GM03348 (cell line): ENCODE results near the gene MAGEE1.

Experiments
- DNase-seq: peaks from one replicate; pipeline ENCODE4 v3.0.0; 2012; ENCODE audit warnings: low spot score

MAGEE1 gene, protein sequence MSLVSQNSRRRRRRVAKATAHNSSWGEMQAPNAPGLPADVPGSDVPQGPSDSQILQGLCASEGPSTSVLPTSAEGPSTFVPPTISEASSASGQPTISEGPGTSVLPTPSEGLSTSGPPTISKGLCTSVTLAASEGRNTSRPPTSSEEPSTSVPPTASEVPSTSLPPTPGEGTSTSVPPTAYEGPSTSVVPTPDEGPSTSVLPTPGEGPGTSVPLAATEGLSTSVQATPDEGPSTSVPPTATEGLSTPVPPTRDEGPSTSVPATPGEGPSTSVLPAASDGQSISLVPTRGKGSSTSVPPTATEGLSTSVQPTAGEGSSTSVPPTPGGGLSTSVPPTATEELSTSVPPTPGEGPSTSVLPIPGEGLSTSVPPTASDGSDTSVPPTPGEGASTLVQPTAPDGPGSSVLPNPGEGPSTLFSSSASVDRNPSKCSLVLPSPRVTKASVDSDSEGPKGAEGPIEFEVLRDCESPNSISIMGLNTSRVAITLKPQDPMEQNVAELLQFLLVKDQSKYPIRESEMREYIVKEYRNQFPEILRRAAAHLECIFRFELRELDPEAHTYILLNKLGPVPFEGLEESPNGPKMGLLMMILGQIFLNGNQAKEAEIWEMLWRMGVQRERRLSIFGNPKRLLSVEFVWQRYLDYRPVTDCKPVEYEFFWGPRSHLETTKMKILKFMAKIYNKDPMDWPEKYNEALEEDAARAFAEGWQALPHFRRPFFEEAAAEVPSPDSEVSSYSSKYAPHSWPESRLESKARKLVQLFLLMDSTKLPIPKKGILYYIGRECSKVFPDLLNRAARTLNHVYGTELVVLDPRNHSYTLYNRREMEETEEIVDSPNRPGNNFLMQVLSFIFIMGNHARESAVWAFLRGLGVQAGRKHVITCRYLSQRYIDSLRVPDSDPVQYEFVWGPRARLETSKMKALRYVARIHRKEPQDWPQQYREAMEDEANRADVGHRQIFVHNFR

DNA sequence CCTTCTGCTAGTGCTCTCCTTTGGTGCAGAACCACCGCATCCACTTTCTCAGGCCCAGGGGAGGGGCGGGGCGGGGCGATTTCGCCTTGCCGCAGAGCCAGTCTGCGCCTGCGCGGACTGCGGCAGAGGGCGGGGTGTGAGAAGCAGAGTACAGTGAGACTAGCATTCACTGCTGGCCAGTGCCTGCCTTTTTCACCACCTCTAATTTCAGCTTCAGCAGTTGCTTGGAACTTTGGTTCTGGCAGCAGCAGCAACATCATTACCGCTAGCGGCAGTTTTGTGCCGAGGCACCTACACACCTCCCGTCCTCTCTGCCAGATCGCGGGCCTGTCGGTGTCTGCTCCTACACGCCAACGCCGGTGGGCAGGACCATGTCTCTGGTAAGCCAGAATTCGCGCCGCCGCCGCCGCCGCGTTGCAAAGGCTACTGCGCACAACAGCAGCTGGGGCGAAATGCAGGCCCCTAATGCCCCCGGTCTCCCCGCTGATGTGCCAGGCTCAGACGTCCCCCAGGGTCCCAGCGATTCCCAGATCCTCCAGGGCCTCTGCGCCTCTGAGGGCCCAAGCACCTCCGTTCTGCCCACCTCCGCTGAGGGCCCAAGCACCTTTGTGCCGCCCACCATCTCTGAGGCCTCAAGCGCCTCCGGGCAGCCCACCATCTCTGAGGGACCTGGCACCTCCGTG, at the start of gene MAGEE1:
TSS of gene MAGEE1 (plus strand) at position 151 of the 683 bp plus-strand sequence. CDS start at position 372, 221 bp downstream.
- DNase-seq: peak; percentile 92

DNA sequence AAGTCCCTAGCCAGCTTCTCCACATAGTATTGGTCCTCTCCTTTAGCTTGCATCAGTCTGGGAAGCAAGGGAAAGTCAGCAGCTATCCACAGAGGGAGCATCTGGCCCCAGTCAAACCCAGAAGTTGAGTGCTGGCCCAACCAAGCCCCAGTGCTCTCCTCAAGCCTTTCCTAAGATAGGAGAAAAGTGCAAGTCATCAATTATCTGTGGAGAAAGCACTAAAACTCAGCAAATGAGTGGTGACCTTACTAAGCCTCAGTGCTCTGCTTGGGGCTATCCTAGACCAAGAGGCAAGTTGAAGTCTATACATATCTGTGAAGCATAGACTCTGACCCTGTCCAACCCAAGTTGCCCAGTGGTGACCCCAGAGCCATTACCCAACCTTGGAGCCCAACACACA, 28.5 kb upstream of the MAGEE1 start:
- no peak for DNase-seq

DNA sequence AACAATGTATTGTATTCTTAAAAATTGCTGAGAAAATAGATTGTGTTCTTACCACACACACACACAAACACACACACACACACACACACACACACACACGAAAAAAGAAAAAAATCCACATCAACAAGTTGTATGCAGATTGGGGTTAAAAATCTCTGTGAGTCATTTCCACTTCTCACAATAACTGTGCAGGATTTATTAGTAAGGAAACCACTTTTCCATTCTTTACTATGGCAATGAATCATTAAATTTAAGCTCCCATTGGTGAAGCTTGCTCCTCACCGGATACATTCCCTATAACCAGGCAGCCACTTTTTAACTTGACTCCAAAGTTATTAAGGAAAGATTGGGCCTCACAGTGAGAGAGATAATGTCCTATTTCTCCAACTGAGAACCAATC, 19.7 kb upstream of the MAGEE1 start:
- no peak for DNase-seq

DNA sequence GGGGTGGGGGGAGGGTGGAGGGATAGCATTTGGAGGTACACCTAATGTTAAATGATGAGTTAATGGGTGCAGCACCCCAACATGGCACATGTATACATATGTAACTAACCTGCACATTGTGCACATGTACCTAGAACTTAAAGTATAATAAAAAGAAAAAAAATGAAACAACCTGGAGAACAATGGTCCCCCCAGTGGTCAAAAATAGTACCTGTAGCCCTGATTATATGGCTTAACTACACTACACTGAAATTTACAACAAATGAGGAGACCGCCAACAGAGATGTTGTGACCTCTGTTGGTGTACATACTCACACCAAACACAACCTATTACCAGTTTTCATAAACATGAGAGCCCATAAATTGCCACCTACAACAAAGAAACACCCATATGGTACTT, 7.3 kb upstream of the MAGEE1 start:
- no peak for DNase-seq

DNA sequence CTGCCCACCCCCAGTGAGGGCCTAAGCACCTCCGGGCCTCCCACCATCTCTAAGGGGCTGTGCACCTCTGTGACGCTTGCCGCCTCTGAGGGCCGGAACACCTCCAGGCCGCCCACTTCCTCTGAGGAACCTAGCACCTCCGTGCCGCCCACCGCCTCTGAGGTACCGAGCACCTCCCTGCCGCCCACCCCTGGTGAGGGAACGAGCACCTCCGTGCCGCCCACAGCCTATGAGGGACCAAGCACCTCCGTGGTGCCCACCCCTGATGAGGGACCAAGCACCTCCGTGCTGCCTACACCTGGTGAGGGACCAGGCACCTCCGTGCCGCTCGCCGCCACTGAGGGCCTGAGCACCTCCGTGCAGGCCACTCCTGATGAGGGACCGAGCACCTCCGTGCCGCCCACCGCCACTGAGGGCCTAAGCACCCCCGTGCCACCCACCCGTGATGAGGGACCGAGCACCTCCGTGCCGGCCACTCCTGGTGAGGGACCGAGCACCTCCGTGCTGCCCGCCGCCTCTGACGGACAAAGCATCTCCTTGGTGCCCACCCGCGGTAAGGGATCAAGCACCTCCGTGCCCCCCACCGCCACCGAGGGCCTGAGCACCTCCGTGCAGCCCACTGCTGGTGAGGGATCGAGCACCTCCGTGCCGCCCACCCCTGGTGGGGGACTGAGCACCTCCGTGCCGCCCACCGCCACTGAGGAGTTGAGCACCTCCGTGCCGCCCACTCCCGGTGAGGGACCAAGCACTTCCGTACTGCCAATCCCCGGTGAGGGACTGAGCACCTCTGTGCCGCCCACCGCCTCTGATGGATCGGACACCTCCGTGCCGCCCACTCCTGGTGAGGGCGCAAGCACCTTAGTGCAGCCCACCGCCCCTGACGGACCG, 977 bp downstream of the MAGEE1 start:
- DNase-seq: peak; percentile 12

DNA sequence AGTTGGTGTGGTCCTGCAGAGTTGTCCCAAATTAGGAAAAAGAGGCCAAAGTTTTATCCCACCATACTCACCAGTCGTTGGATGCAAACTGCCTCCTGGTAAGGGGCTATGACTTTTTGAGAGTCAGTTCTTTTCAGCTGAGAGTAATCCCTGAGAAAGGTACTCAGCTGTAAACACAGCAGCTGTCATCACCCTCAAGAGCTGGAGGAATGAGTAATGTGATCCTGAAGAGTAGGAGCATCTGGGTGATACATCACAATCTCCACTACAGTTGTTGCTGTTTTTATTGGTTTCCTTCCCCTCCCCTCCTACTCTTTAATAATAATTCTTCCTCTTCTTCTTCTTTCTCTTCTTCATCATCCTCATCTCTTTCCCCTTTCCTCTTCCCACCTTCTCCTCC, 5.7 kb downstream of the MAGEE1 start:
- no peak for DNase-seq

DNA sequence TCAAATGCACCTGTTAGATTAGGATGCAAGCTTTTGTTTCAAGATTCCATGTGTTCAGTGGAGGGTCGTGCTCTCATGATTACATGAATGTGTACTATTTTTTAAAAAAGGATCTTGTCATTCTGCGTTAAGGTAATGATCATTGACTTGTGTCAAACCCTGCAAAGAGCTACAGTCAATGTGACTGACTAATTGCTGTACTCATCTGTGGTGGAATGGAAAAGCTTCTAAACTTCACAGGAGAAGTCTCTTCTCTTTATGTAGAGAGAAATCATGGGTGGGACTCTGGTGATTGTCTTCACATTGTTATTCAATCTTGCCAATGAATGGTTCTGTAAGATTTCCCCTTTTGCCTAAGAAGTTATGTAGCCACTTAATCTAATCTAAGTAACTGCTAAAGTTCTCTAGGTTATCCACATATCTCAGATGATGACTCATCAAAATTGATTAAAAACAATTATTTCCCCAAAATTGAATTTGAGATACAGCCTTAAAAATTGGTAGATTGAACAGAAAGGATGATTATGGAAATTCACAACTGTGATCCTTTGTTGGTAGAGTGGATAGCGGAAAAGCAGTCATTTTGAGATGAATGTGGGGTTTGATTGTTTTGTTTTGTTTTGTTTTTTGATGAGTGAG, 6.7 kb downstream of the MAGEE1 start:
- DNase-seq: no peak

DNA sequence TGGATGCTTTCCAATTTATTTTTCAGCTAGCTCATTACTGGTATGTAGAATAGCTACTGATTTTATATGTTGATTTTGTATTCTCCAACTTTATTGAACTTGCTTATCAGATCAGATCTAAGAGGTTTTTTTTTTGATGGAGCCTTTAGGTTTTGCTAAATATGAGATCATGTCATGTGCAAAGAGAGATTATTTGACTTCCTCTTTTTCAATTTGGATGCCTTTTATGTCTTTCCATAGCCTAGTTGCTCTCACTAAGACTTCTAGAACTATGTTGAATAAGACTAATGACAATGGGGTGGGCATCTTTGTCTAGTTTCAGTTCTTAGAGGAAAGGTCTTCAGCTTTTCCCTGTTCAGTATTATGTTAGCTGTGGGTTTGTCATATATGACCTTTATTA, 11.7 kb downstream of the MAGEE1 start:
- DNase-seq: no peak

DNA sequence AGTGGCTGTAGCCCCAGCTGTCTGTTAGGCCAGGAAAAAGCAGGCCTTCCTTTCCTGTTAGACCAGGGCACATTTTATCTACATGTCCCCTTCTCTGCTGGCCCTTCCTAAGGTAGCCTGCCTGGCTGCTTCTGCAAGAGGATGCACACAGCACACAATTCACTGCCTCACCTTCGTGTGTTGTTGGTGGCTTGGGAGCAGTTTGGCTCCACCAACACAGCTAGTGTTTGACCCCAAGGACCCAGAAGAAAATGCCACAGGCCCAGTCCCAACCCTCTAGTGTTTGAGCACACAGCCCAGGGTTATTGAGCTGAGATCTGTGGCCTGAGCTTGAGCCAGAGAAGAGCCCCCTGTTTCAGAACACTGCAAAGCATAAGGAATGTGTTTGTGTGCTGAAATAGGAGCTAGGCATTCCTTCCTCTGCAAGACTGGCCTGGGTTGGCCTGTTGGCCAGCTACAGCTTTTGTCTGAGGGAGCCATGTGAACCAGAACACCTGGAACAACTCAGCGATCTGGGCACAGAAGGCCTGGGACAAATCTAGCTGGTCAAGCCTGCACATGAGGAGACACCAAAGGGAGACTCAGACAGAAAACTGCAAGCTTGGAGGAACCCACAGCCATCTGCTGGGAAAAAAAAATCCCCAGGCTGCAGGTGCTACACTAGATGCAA, 26.4 kb downstream of the MAGEE1 start:
- no peak for DNase-seq

DNA sequence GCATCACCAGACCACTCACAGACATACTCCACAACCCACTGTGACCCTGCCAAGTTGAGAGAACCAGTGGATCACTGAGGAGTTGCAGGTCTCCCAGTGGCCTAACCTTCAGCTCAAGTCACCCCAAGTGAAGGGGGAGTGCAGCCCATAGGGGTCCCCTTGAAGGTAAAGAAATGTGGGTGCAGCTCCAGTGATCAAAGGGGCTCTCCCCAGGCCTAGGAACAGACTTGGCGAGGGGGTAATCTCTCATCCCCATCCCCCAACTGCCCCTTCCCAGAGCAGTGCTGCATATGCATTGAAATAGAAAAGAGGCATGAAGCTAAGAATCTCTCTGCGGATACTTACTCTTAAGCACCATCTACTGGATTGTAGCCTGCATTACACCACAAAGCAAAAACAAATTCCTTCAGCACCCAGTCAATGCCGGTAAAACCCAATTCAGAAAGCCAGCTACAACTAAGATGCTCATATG, 27.0 kb downstream of the MAGEE1 start:
- DNase-seq: peak; percentile 25

DNA sequence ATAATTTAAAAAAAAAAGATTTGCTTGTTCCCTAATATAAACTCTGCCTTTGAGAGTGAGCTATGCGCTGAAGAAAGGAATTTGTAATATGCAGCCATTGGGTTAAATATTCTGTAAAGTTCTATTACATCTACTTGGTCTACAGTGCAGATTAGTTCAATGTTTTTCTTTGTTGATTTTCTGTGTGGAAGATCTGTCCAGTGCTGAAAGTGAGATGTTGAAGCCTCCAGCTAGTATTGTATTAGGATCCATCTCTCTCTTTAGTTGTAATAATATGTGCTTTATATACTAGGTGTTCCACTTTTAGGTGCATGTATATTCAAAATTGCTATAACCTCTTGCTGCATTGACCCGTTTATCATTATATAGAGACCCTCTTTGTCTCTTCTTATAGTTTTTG, 49.8 kb downstream of the MAGEE1 start:
- no peak for DNase-seq
